T-helper 2 cell (primary cell): ENCODE measurements around the gene GOLGA6L7.
A peak's percentile ranks its signal among the peaks of the same experiment; 100 is the strongest.
"Not testable (repeated sequence)": the region's sequence is repeated elsewhere in the genome, so short reads cannot be mapped to it uniquely, and the experiment has no call there.

Experiments
- DNase-seq, 5 experiments: peaks; one replicate each; pipeline versions ENCODE4 v3.0.0 to v3.0.0-alpha.2; 2012 to 2022

Gene GOLGA6L7

GRCh38 chr15:28884151-28884940 is 35.9 kb upstream of the GOLGA6L7 start:
- no peak for DNase-seq

GRCh38 chr15:28881600-28881999 is 33.2 kb upstream of the GOLGA6L7 start:
- DNase-seq, result no peak

GRCh38 chr15:28881170-28881569 is 32.7 kb upstream of the GOLGA6L7 start:
- no peak for DNase-seq

GRCh38 chr15:28880680-28881079 is 32.2 kb upstream of the GOLGA6L7 start:
- no peak for DNase-seq

- DNase-seq, result no peak
Observed at GRCh38 chr15:28879551-28879950, 31.1 kb upstream of the GOLGA6L7 start.

- DNase-seq, result no peak
Observed at GRCh38 chr15:28878209-28878608, 29.8 kb upstream of the GOLGA6L7 start.

- DNase-seq, result no peak
Observed at GRCh38 chr15:28876845-28877185, 28.4 kb upstream of the GOLGA6L7 start.

- no peak for DNase-seq
Observed at GRCh38 chr15:28876131-28876844, 27.8 kb upstream of the GOLGA6L7 start.

GRCh38 chr15:28875461-28876000 is 27.1 kb upstream of the GOLGA6L7 start:
- no peak for DNase-seq

- peak in 1 of 5 experiments; percentile 12 for DNase-seq
Observed at GRCh38 chr15:28873585-28874190, 25.2 kb upstream of the GOLGA6L7 start.

- DNase-seq, result no peak
Observed at GRCh38 chr15:28873006-28873405, 24.6 kb upstream of the GOLGA6L7 start.

GRCh38 chr15:28871168-28871567 is 22.7 kb upstream of the GOLGA6L7 start:
- DNase-seq, result no peak

GRCh38 chr15:28868744-28869345 is 20.4 kb upstream of the GOLGA6L7 start:
- no peak for DNase-seq

- not testable (repeated sequence) for DNase-seq
Observed at GRCh38 chr15:28861589-28862293, 13.3 kb upstream of the GOLGA6L7 start.

GRCh38 chr15:28861031-28861534 is 12.6 kb upstream of the GOLGA6L7 start:
- DNase-seq, result no peak

- DNase-seq, result not testable (repeated sequence)
Observed at GRCh38 chr15:28854578-28854977, 6.1 kb upstream of the GOLGA6L7 start.

GRCh38 chr15:28853654-28854053 is 5.2 kb upstream of the GOLGA6L7 start:
- DNase-seq, result not testable (repeated sequence)

- not testable (repeated sequence) for DNase-seq
Observed at GRCh38 chr15:28849766-28850165, 1.3 kb upstream of the GOLGA6L7 start.

GRCh38 chr15:28849271-28849670 is 827 bp upstream of the GOLGA6L7 start:
- DNase-seq, result not testable (repeated sequence)

GRCh38 chr15:28847959-28848358 is 485 bp downstream of the GOLGA6L7 start:
- DNase-seq, result not testable (repeated sequence)

GRCh38 chr15:28847247-28847646 is 1.2 kb downstream of the GOLGA6L7 start:
- not testable (repeated sequence) for DNase-seq

- not testable (repeated sequence) for DNase-seq
Observed at GRCh38 chr15:28844147-28844546, 4.3 kb downstream of the GOLGA6L7 start.
